GM23338 (cell line): Measurements from ENCODE around the gene TTC31. TPM values are rescaled to one million over a fixed set of nuclear protein-coding genes. Genes with fewer than 3 reads are reported as not detected.

Source experiments
- ATAC-seq: fragments of 200-7000 bp; cut with Tn5 transposase; 3 replicates; pipeline ENCODE4 v1.9.1; 2020
- DNase-seq: peaks from one replicate; pipeline ENCODE4 v3.0.0-alpha.2; 2015; ENCODE audit warnings: low spot score
- H2AFZ ChIP-seq: fragments of 200-600 bp; sonication (generic); 2 replicates; pipeline ENCODE4 v1.8.0; 2016; ENCODE audit warnings: antibody characterized with exemption, mild to moderate bottlenecking, moderate library complexity
- H3F3A ChIP-seq: fragments of 200-600 bp; sonication (generic); replicated peaks from 2 replicates; pipeline ENCODE4 v1.8.0; 2017; ENCODE audit warnings: antibody characterized with exemption, mixed run types, low read depth
- H3K27ac ChIP-seq: fragments of 200-600 bp; sonication (generic); 2 replicates; pipeline ENCODE4 v1.6.1; 2016; ENCODE audit warnings: low read depth
- H3K27me3 ChIP-seq: fragments of 200-600 bp; sonication (generic); 2 replicates; pipeline ENCODE4 v1.8.0; 2016; ENCODE audit warnings: mild to moderate bottlenecking, mixed run types, moderate library complexity; ENCODE audit not compliant: insufficient read depth
- H3K36me3 ChIP-seq: fragments of 200-600 bp; sonication (generic); 2 replicates; pipeline ENCODE4 v1.8.0; 2016; ENCODE audit warnings: mild to moderate bottlenecking; ENCODE audit not compliant: insufficient read depth
- H3K4me1 ChIP-seq: fragments of 200-600 bp; sonication (generic); 2 replicates; pipeline ENCODE4 v1.8.0; 2016; ENCODE audit warnings: mild to moderate bottlenecking, moderate library complexity; ENCODE audit not compliant: insufficient read depth
- H3K4me2 ChIP-seq: fragments of 200-600 bp; sonication (generic); 2 replicates; pipeline ENCODE4 v1.7.1; 2017; ENCODE audit warnings: mixed run types
- H3K4me3 ChIP-seq: fragments of 200-600 bp; sonication (generic); 2 replicates; pipeline ENCODE4 v1.6.1; 2016; ENCODE audit warnings: mixed run types
- H3K79me2 ChIP-seq: fragments of 200-600 bp; sonication (generic); replicated peaks from 2 replicates; pipeline ENCODE4 v1.8.0; 2017; ENCODE audit warnings: mild to moderate bottlenecking; ENCODE audit not compliant: insufficient read depth
- H3K9me2 ChIP-seq: fragments of 200-600 bp; sonication (generic); 2 replicates; pipeline ENCODE4 v1.8.0; 2017; ENCODE audit not compliant: insufficient read depth
- H4K20me1 ChIP-seq: fragments of 200-600 bp; sonication (generic); replicated peaks from 2 replicates; pipeline ENCODE4 v1.8.0; 2017; ENCODE audit warnings: mild to moderate bottlenecking; ENCODE audit not compliant: insufficient read depth
- H3K27ac Mint-ChIP-seq: 2 replicates; pipeline ENCODE4 v1.8.0; 2020; ENCODE audit warnings: inconsistent platforms, mild to moderate bottlenecking, moderate library complexity, mixed read lengths
- H3K27me3 Mint-ChIP-seq: 3 replicates; pipeline ENCODE4 v1.8.0; 2022; ENCODE audit warnings: low read depth, mild to moderate bottlenecking, moderate library complexity, mixed read lengths, inconsistent platforms; ENCODE audit not compliant: insufficient read depth, poor library complexity
- H3K36me3 Mint-ChIP-seq: 3 replicates; pipeline ENCODE4 v1.8.0; 2021; ENCODE audit warnings: low read depth, mild to moderate bottlenecking, inconsistent platforms, moderate library complexity, mixed read lengths
- H3K4me1 Mint-ChIP-seq: 3 replicates; pipeline ENCODE4 v1.8.0; 2020; ENCODE audit warnings: mild to moderate bottlenecking, inconsistent platforms, mixed read lengths
- H3K4me3 Mint-ChIP-seq: 3 replicates; pipeline ENCODE4 v1.8.0; 2021; ENCODE audit warnings: moderate library complexity, mild to moderate bottlenecking, inconsistent platforms, mixed read lengths
- H3K9me3 Mint-ChIP-seq: 3 replicates; pipeline ENCODE4 v1.8.0; 2020; ENCODE audit warnings: moderate library complexity, mild to moderate bottlenecking, inconsistent platforms, mixed read lengths
- CREB1 ChIP-seq: fragments of 250-450 bp; sonication (Bioruptor Pico); IDR thresholded peaks from 2 replicates; pipeline ENCODE4 v1.5.0; 2020; ENCODE audit warnings: low read depth, mild to moderate bottlenecking, moderate library complexity
- CTCF ChIP-seq, 2 experiments: fragments of 200-600 bp in 1 of 2; sonication (generic) in 1 of 2; conservative IDR thresholded peaks; 2 replicates each; pipeline versions ENCODE4 v1.5.1 to v1.6.1; 2016 to 2017; ENCODE audit warnings: antibody characterized with exemption in 2 of 2, low read depth in 2 of 2, mild to moderate bottlenecking in 2 of 2, moderate library complexity in 1 of 2
- ETS1 ChIP-seq: IDR thresholded peaks from 2 replicates; pipeline ENCODE4 v1.6.1; 2016; ENCODE audit warnings: antibody characterized with exemption
- EZH2 ChIP-seq: fragments of 200-600 bp; sonication (generic); IDR thresholded peaks from one replicate; pipeline ENCODE4 v1.8.0; 2017; ENCODE audit warnings: antibody characterized with exemption, mild to moderate bottlenecking, low read depth; ENCODE audit not compliant: unreplicated experiment
- EZH2phosphoT487 ChIP-seq: fragments of 200-600 bp; sonication (generic); IDR thresholded peaks from one replicate; pipeline ENCODE4 v1.8.1; 2018; ENCODE audit warnings: antibody characterized with exemption; ENCODE audit not compliant: unreplicated experiment
- JUNB ChIP-seq: IDR thresholded peaks from one replicate; pipeline ENCODE4 v1.6.1; 2016; ENCODE audit warnings: antibody characterized with exemption; ENCODE audit not compliant: unreplicated experiment
- NANOG ChIP-seq: IDR thresholded peaks from 2 replicates; pipeline ENCODE4 v1.6.1; 2016; ENCODE audit warnings: antibody characterized with exemption, borderline replicate concordance
- POLR2AphosphoS5 ChIP-seq: IDR thresholded peaks from 2 replicates; pipeline ENCODE4 v1.6.1; 2016; ENCODE audit warnings: antibody characterized with exemption, low read depth
- REST ChIP-seq: IDR thresholded peaks from one replicate; pipeline ENCODE4 v1.6.1; 2018; ENCODE audit warnings: antibody characterized with exemption; ENCODE audit not compliant: unreplicated experiment
- ZNF114 ChIP-seq: fragments of 250-450 bp; sonication (Bioruptor Pico); IDR thresholded peaks from 2 replicates; pipeline ENCODE4 v1.5.0; 2020; ENCODE audit warnings: mild to moderate bottlenecking, moderate library complexity
- ZNF331 ChIP-seq: fragments of 250-450 bp; sonication (Bioruptor Pico); IDR thresholded peaks from 2 replicates; pipeline ENCODE4 v1.5.0; 2020; ENCODE audit warnings: low read depth, mild to moderate bottlenecking, moderate library complexity
- polyA plus RNA-seq: library from polyadenylated mRNA; unstranded; fragments of >200 nt; fragmentation: Nextera tagmentation; extraction: Ambion mirVana; gene quantifications from 2 replicates; pipeline ENCODE4 v1.2.1, GENCODE V29; 2016
- total RNA-seq: library from RNA; depleted of rRNA; stranded (reverse); fragments of >200 nt; shearing (Covaris generic); gene quantifications from 2 replicates; pipeline ENCODE4 v1.2.3, GENCODE V29; 2014

TTC31 gene
- total and polyA plus RNA-seq, 2 experiments from 2014 or later = 15.8 to 29.2 TPM

GRCh38 chr2:74538881-74539339, 56.0 kb downstream of the TTC31 start (continued):
- TF ChIP-seq CTCF (conservative IDR thresholded peaks at IDR 0.05; ENCODE audit: low read depth in 2 of 2) (no peak), NANOG (no peak), REST (no peak), EZH2 (no peak), JUNB (no peak), ZNF331 (no peak), POLR2AphosphoS5 (no peak), ETS1 (no peak), ZNF114 (CRISPR knock-in tag) (no peak)

GRCh38 chr2:74540291-74540690, 57.4 kb downstream of the TTC31 start:
- H4K20me1 ChIP-seq = no peaks in the 10 kb centered on the region; the same call in 1 of the 2 replicates
- no peaks in the 10 kb centered on the region for H3K79me2 ChIP-seq
- Mint-ChIP-seq H3K27me3 (peaks cover 10% of the 10 kb centered on the region), H3K27ac (no peak overlapping the region), H3K9me3 (no peaks in the 10 kb centered on the region), H3K4me3 (no peak overlapping the region), H3K36me3 (no peaks in the 10 kb centered on the region), H3K4me1 (no peaks in the 10 kb centered on the region; the same call in none of the 3 replicates)
- H3K36me3 ChIP-seq = no peaks in the 10 kb centered on the region
- peaks cover 6% of the 10 kb centered on the region; the same call in 1 of the 2 replicates for H3K27me3 ChIP-seq
- no peak for DNase-seq
- no peak for ATAC-seq
- no peak overlapping the region for H3K4me2 ChIP-seq
- H3F3A ChIP-seq = no peaks in the 10 kb centered on the region
- no peak overlapping the region for H3K27ac ChIP-seq
- no peak overlapping the region for H2AFZ ChIP-seq
- no peak overlapping the region for H3K4me3 ChIP-seq
- H3K9me2 ChIP-seq = no peaks in the 10 kb centered on the region
- H3K4me1 ChIP-seq = no peaks in the 10 kb centered on the region
- TF ChIP-seq JUNB = no peak
- TF ChIP-seq EZH2phosphoT487 = no peak
- TF ChIP-seq ZNF114 (CRISPR knock-in tag) = no peak
- no peak for TF ChIP-seq CREB1 (CRISPR knock-in tag)
- no peak for TF ChIP-seq POLR2AphosphoS5
- TF ChIP-seq REST = no peak
- no peak for TF ChIP-seq CTCF (conservative IDR thresholded peaks at IDR 0.05; ENCODE audit: low read depth in 2 of 2)
- TF ChIP-seq EZH2 = no peak
- TF ChIP-seq NANOG = no peak
- TF ChIP-seq ZNF331 = no peak
